ENCODE data around the gene RALY. TPM values are rescaled to one million over a fixed set of nuclear protein-coding genes. Genes with fewer than 3 reads are reported as not detected.

RALY gene
- total RNA-seq, 1 donor from 2014 or later, result 123 TPM

DNA sequence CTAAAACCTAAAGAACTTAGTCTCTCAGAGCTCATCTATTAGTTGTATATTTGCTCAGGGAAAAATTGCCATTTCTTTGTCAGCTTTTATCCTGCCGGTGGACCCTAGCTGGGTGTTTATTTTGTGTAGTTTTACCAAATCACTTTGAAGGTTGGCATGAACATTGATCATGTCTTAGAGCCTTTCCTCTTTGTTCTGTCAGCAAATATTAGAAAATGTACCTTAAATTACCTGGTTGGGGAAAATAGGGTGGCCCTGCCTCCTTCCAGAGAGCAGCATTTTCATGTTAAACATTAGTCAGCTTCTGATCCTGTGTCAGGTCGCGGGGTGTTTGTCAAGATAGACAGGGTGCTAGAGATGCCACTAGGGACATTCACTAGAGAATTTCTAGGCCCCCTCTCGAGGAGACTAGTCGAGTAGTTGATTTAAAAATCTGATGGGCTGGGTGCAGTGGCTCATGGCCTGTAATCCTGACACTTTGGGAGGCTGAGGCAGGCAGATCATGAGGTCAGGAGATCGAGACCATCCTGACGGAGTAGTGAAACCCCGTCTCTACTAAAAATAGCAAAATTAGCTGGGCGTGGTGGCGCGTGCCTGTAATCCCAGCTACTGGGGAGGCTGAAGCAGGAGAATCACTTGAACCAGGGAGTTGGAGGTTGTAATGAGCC, 11.2 kb downstream of the RALY start:
- TF ChIP-seq POLR2A (IDR thresholded peaks at IDR 0.05), result no peak
- no peak for TF ChIP-seq POLR2AphosphoS5 (IDR thresholded peaks at IDR 0.05; ENCODE audit: insufficient read depth in 1 of 2, low read depth in 1 of 2)
- TF ChIP-seq, protein P1, sequence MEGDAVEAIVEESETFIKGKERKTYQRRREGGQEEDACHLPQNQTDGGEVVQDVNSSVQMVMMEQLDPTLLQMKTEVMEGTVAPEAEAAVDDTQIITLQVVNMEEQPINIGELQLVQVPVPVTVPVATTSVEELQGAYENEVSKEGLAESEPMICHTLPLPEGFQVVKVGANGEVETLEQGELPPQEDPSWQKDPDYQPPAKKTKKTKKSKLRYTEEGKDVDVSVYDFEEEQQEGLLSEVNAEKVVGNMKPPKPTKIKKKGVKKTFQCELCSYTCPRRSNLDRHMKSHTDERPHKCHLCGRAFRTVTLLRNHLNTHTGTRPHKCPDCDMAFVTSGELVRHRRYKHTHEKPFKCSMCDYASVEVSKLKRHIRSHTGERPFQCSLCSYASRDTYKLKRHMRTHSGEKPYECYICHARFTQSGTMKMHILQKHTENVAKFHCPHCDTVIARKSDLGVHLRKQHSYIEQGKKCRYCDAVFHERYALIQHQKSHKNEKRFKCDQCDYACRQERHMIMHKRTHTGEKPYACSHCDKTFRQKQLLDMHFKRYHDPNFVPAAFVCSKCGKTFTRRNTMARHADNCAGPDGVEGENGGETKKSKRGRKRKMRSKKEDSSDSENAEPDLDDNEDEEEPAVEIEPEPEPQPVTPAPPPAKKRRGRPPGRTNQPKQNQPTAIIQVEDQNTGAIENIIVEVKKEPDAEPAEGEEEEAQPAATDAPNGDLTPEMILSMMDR (IDR thresholded peaks at IDR 0.05), result no peak
- no peak for DNase-seq (ENCODE audit: extremely low spot score in 2 of 2)
- no peaks in the 10 kb centered on the region for H3K9me3 ChIP-seq
- intact Hi-C loops (cut with DNase I), result no loop called here
- H3K36me3 ChIP-seq, result no peaks in the 10 kb centered on the region
- H3K27me3 ChIP-seq, result no peaks in the 10 kb centered on the region
- H3K27ac ChIP-seq, result no peak overlapping the region
- H3K4me3 ChIP-seq, result no peak overlapping the region
- peaks cover 55% of the 10 kb centered on the region for H3K4me1 ChIP-seq

DNA sequence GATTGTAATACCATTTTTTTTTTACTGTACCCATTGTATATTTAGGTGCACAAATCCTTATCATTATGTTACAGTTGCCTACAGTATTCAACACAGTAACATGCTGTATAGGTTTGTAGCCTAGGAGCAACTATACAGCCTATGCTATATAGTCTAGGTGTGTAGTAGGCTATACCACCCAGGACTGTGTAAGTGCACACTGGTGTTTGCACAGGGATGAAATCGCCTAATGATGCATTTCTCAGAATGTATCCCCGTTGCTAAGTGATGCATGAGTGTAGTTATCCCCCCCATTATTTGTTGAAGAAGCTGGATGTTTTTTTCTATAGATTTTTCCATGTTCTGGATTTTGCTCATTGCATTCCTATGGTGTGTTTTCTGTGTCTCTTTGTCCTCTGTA, 12.9 kb downstream of the RALY start:
- no peak for TF ChIP-seq POLR2A (IDR thresholded peaks at IDR 0.05)
- TF ChIP-seq, protein P1 (IDR thresholded peaks at IDR 0.05), result no peak
- no peak for TF ChIP-seq POLR2AphosphoS5 (IDR thresholded peaks at IDR 0.05; ENCODE audit: insufficient read depth in 1 of 2, low read depth in 1 of 2)
- no peak overlapping the region for H3K4me3 ChIP-seq
- no peaks in the 10 kb centered on the region for H3K27me3 ChIP-seq
- H3K36me3 ChIP-seq, result no peaks in the 10 kb centered on the region
- no peak overlapping the region for H3K27ac ChIP-seq
- H3K4me1 ChIP-seq, result peaks cover 52% of the 10 kb centered on the region
- no peaks in the 10 kb centered on the region for H3K9me3 ChIP-seq
- no peak for DNase-seq (ENCODE audit: extremely low spot score in 2 of 2)
- intact Hi-C loops (cut with DNase I), result no loop called here

DNA sequence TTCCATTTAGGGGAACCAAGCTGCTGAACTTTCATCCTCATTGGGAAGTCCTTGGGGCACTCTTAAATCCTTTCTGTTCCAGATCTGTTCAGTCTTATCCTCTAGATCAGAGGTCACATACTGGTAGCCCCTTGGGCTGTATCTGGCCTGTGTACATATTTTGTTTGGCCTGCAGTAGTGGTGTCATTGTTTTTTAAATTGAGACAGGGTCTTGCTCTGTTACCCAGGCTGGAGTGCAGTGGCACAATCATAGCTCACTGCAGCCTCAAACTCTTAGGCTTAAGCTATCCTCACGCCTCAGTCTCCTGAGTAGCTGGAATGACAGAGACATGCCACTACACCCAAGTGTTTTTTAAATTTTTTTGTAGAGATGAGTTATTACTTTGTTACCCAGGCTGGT, 14.8 kb downstream of the RALY start:
- intact Hi-C loops (cut with DNase I), result no loop called here
- peaks cover 57% of the 10 kb centered on the region for H3K4me1 ChIP-seq
- no peak for TF ChIP-seq POLR2AphosphoS5 (IDR thresholded peaks at IDR 0.05; ENCODE audit: insufficient read depth in 1 of 2, low read depth in 1 of 2)
- TF ChIP-seq, protein P1 (IDR thresholded peaks at IDR 0.05), result no peak
- TF ChIP-seq POLR2A (IDR thresholded peaks at IDR 0.05), result no peak
- no peaks in the 10 kb centered on the region for H3K27me3 ChIP-seq
- H3K9me3 ChIP-seq, result no peaks in the 10 kb centered on the region
- DNase-seq (ENCODE audit: extremely low spot score in 2 of 2), result no peak
- no peak overlapping the region for H3K27ac ChIP-seq
- H3K36me3 ChIP-seq, result no peaks in the 10 kb centered on the region
- no peak overlapping the region for H3K4me3 ChIP-seq

DNA sequence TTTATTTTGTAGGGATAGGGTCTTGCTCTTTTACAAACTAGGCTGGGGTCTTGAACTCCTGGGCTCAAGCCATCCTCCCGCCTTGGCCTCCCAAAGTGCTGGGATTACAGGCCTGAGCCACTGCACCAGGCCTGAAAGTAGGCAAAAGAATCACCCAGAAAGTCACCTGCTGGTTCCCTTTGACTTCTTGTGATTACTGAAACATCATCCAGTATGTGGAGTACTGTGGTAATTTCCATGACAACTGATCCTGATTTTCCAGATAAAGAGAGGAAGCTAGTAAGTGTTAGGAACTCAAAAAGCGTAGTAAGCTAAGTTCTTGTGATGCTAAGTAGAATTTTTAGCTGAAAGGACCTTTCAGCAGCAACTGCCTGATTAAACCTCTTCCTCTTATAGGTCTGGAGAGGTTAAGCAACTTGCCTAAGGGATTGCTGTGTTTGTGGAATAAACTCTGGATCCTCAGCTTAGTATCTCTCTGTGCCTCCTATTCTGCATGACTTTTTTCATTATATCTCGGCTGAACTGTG, 16.8 kb downstream of the RALY start:
- Histone ChIP-seq H3K36me3 (no peaks in the 10 kb centered on the region), H3K4me3 (no peak overlapping the region), H3K9me3 (no peaks in the 10 kb centered on the region), H3K27me3 (no peaks in the 10 kb centered on the region), H3K27ac (no peak overlapping the region), H3K4me1 (peaks cover 74% of the 10 kb centered on the region)
- TF ChIP-seq POLR2A (IDR thresholded peaks at IDR 0.05) (no peak), POLR2AphosphoS5 (IDR thresholded peaks at IDR 0.05; ENCODE audit: insufficient read depth in 1 of 2, low read depth in 1 of 2) (no peak)
- TF ChIP-seq, protein P1 (IDR thresholded peaks at IDR 0.05), result no peak
- no peak for DNase-seq (ENCODE audit: extremely low spot score in 2 of 2)
- intact Hi-C loops (cut with DNase I), result no loop called here

DNA sequence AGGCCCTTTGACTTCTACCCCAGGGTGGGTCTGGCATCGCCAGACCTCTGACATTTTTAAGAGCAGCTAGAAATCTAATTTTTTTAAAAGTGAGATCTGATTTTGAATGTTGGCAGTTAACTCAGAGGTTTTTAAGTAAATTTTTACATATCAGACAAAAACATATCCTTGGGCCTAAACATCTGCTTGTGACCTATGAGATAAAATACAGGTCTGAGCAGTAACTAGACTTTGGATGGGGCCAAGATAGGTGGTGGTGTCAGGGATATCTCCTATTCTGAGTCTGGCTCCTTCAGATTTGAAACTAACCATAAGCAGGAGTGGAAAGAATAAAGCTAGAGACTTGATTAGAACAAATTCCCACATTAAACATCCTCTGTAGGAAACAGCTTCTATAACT, 17.6 kb downstream of the RALY start:
- intact Hi-C loops (cut with DNase I), result no loop called here
- DNase-seq (ENCODE audit: extremely low spot score in 2 of 2), result no peak

More for the DNA sequence above, 17.6 kb downstream of the RALY start:
- TF ChIP-seq POLR2A (IDR thresholded peaks at IDR 0.05), result no peak
- TF ChIP-seq POLR2AphosphoS5 (IDR thresholded peaks at IDR 0.05; ENCODE audit: insufficient read depth in 1 of 2, low read depth in 1 of 2), result no peak
- TF ChIP-seq, protein P1 (IDR thresholded peaks at IDR 0.05), result no peak
- Histone ChIP-seq H3K36me3 (no peaks in the 10 kb centered on the region), H3K9me3 (no peaks in the 10 kb centered on the region), H3K27me3 (no peaks in the 10 kb centered on the region), H3K4me1 (peaks cover 82% of the 10 kb centered on the region), H3K4me3 (no peak overlapping the region), H3K27ac (no peak overlapping the region)
